ENCODE measurements around the gene ADRA2C.
A peak's percentile ranks its signal among the peaks of the same experiment; 100 is the strongest.

The ADRA2C gene

GRCh38 chr4:3766785-3767569, 792 bp downstream of the ADRA2C start:
- peak overlapping the region; percentile 73 to 74 for H3K4me3 ChIP-seq
- peak; percentile 38 to 41 for TF ChIP-seq CTCF (IDR thresholded peaks at IDR 0.05)
- H3K4me1 ChIP-seq = peaks cover under 1 to 83% (median 46%) of the 10 kb centered on the region in 4 donors
- H3K36me3 ChIP-seq = peaks cover 0 to 5% (median 0%) of the 10 kb centered on the region in 3 donors
- intact Hi-C loops (cut with DNase I; ENCODE audit: low total_unique reads) = loop anchor here (10.0 kb wide), 1 partner anchor 178 kb away; no protein-coding TSS in a partner anchor
- peak; percentile 28 to 82 for DNase-seq
- no peaks in the 10 kb centered on the region for H3K9me3 ChIP-seq
- H3K27me3 ChIP-seq = peaks cover 0 to 13% of the 10 kb centered on the region in 2 donors
- H3K27ac ChIP-seq = peak overlapping the region; percentile 93 to 96

GRCh38 chr4:3767570-3768288, 1.5 kb downstream of the ADRA2C start:
- Histone ChIP-seq H3K27me3 (peaks cover 0 to 13% of the 10 kb centered on the region in 2 donors), H3K9me3 (no peaks in the 10 kb centered on the region), H3K36me3 (peaks cover 0 to 5% (median 0%) of the 10 kb centered on the region in 3 donors), H3K4me1 (peaks cover 6 to 83% (median 53%) of the 10 kb centered on the region in 4 donors), H3K4me3 (peak overlapping the region; percentile 73 to 74), H3K27ac (peak overlapping the region; percentile 39 to 68)
- TF ChIP-seq CTCF (IDR thresholded peaks at IDR 0.05) = no peak
- DNase-seq = no peak
- intact Hi-C loops (cut with DNase I; ENCODE audit: low total_unique reads) = loop anchor here (10.0 kb wide), 1 partner anchor 177 kb away; no protein-coding TSS in a partner anchor

GRCh38 chr4:3768842-3769641, 2.9 kb downstream of the ADRA2C start:
- H3K36me3 ChIP-seq = peaks cover 0 to 5% (median 0%) of the 10 kb centered on the region in 3 donors
- no peak for TF ChIP-seq CTCF (IDR thresholded peaks at IDR 0.05)
- intact Hi-C loops (cut with DNase I; ENCODE audit: low total_unique reads) = loop anchor here (10.0 kb wide), 1 partner anchor 176 kb away; no protein-coding TSS in a partner anchor
- H3K27ac ChIP-seq = peak overlapping the region; percentile 68 to 73
- DNase-seq = no peak
- peaks cover 0 to 13% of the 10 kb centered on the region in 2 donors for H3K27me3 ChIP-seq
- H3K9me3 ChIP-seq = no peaks in the 10 kb centered on the region
- peak overlapping the region; percentile 73 to 74 for H3K4me3 ChIP-seq
- peaks cover 6 to 75% (median 41%) of the 10 kb centered on the region in 4 donors for H3K4me1 ChIP-seq

- DNase-seq = no peak
- Histone ChIP-seq H3K4me3 (no peak overlapping the region), H3K27me3 (peaks cover 0 to 13% of the 10 kb centered on the region in 2 donors), H3K27ac (peak overlapping the region; percentile 68 to 73), H3K36me3 (peaks cover 0 to 5% (median 0%) of the 10 kb centered on the region in 3 donors), H3K4me1 (peaks cover 6 to 69% (median 35%) of the 10 kb centered on the region in 4 donors), H3K9me3 (no peaks in the 10 kb centered on the region)
- intact Hi-C loops (cut with DNase I; ENCODE audit: low total_unique reads) = loop anchor here (2.0 to 10.0 kb wide), 2 partner anchors 109 to 175 kb away; no protein-coding TSS in a partner anchor
- TF ChIP-seq CTCF (IDR thresholded peaks at IDR 0.05) = no peak
Measured at GRCh38 chr4:3769642-3770184, 3.5 kb downstream of the ADRA2C start.
